ENCODE measurements around the gene ENTHD1. TPM values are rescaled to one million over a fixed set of nuclear protein-coding genes. Genes with fewer than 3 reads are reported as not detected.

ENTHD1 gene
- total and polyA plus RNA-seq, 2 donors (not counting 3 experiments of a cell fraction or from before 2014, with no cell fraction given) = not detected

- H3K27ac ChIP-seq (ENCODE audit: insufficient read depth, low read depth, low read length) = no peak overlapping the region
- H3K27me3 ChIP-seq (ENCODE audit: control insufficient read depth in 2 of 2, insufficient read depth in 2 of 2, low read length in 2 of 2) = peaks cover 12 to 13% of the 10 kb centered on the region in 2 experiments
- no peak overlapping the region for H3K4me3 ChIP-seq (replicated peaks in 1 of 3; ENCODE audit: insufficient read depth in 1 of 3, low read depth in 1 of 3, low read length in 3 of 3)
- no peaks in the 10 kb centered on the region for H3K79me2 ChIP-seq (ENCODE audit: control insufficient read depth, insufficient read depth, low read length)
- no peak for TF ChIP-seq POLR2AphosphoS5 (IDR thresholded peaks at IDR 0.05; ENCODE audit: insufficient read depth, low read depth, low read length)
- TF ChIP-seq MAX (IDR thresholded peaks at IDR 0.05; ENCODE audit: insufficient read depth, insufficient read length) = no peak
- TF ChIP-seq FOS (IDR thresholded peaks at IDR 0.05; ENCODE audit: borderline replicate concordance, insufficient read depth, low read length) = no peak
- TF ChIP-seq MYC (IDR thresholded peaks at IDR 0.05; ENCODE audit: low read depth, low read length) = no peak
- no peak for TF ChIP-seq CTCF (IDR thresholded peaks at IDR 0.05; ENCODE audit: extremely low read depth in 1 of 2, insufficient read depth in 1 of 2, low read depth in 1 of 2, low read length in 2 of 2)
- TF ChIP-seq GATA2 (IDR thresholded peaks at IDR 0.05; ENCODE audit: insufficient read depth, insufficient read length, low read depth, low read length) = no peak
- TF ChIP-seq JUN (IDR thresholded peaks at IDR 0.05; ENCODE audit: borderline replicate concordance, insufficient read depth, insufficient read length, low read depth) = no peak
- no peak for TF ChIP-seq POLR2A (IDR thresholded peaks at IDR 0.05; ENCODE audit: low read depth, low read length)
- TF ChIP-seq EZH2 (IDR thresholded peaks at IDR 0.05; ENCODE audit: borderline replicate concordance, low read depth, low read length, severe bottlenecking) = no peak
- no TSS peak for BruUV-seq (replicated peaks)
- dilution Hi-C loops (cut with MboI; ENCODE audit: extremely low pct_ligation_motif_present, low sequenced_read_pairs) = no loop called here
- no peak for FAIRE-seq
- no peak overlapping the region for H2AFZ ChIP-seq (ENCODE audit: low read depth, low read length)
- H4K20me1 ChIP-seq (replicated peaks; ENCODE audit: control insufficient read depth, extremely low read depth, insufficient read depth, low read length) = no peaks in the 10 kb centered on the region
- H3K4me2 ChIP-seq (ENCODE audit: insufficient read depth, low read length) = no peak overlapping the region
- ChIA-PET CTCF (interaction anchor here (1.0 to 1.4 kb wide), 3 partner anchors 12 to 268 kb away, joined by 3 to 4 read pairs (median 3); no protein-coding TSS in a partner anchor), POLR2A (no interaction called here)
- intact Hi-C loops (cut with micrococcal nuclease) = loop anchor here (10.0 kb wide), 1 partner anchor 222 kb away; no protein-coding TSS in a partner anchor
- no peaks in the 10 kb centered on the region for H3K9me1 ChIP-seq (replicated peaks; ENCODE audit: control insufficient read depth, extremely low read depth, insufficient read depth, low read length)
- no peak overlapping the region for H3K9ac ChIP-seq (replicated peaks; ENCODE audit: extremely low read depth, insufficient read depth, low read length)
- no peaks in the 10 kb centered on the region for H3K9me3 ChIP-seq (replicated peaks; ENCODE audit: control insufficient read depth, insufficient read depth, low read length)
- no peaks in the 10 kb centered on the region for H3K4me1 ChIP-seq (ENCODE audit: control insufficient read depth, extremely low read depth, insufficient read depth, low read length)
- H3K36me3 ChIP-seq (ENCODE audit: control insufficient read depth in 2 of 2, extremely low read depth in 1 of 2, insufficient read depth in 2 of 2, low read length in 2 of 2) = no peaks in the 10 kb centered on the region
- no peak for DNase-seq (ENCODE audit: low read depth, low spot score)
These were observed 90.9 kb downstream of the ENTHD1 start for GRCh38 chr22:39802682-39803081.
